GM23338 (cell line): ENCODE data around the gene TMEM131L. TPM values are rescaled to one million over a fixed set of nuclear protein-coding genes. Genes with fewer than 3 reads are reported as not detected.

ENCODE experiments used
- ATAC-seq: fragments of 200-7000 bp; cut with Tn5 transposase; 3 replicates; pipeline ENCODE4 v1.9.1; 2020
- DNase-seq: peaks from one replicate; pipeline ENCODE4 v3.0.0-alpha.2; 2015; ENCODE audit warnings: low spot score
- H2AFZ ChIP-seq: fragments of 200-600 bp; sonication (generic); 2 replicates; pipeline ENCODE4 v1.8.0; 2016; ENCODE audit warnings: antibody characterized with exemption, mild to moderate bottlenecking, moderate library complexity
- H3F3A ChIP-seq: fragments of 200-600 bp; sonication (generic); replicated peaks from 2 replicates; pipeline ENCODE4 v1.8.0; 2017; ENCODE audit warnings: antibody characterized with exemption, mixed run types, low read depth
- H3K27ac ChIP-seq: fragments of 200-600 bp; sonication (generic); 2 replicates; pipeline ENCODE4 v1.6.1; 2016; ENCODE audit warnings: low read depth
- H3K27me3 ChIP-seq: fragments of 200-600 bp; sonication (generic); 2 replicates; pipeline ENCODE4 v1.8.0; 2016; ENCODE audit warnings: mild to moderate bottlenecking, mixed run types, moderate library complexity; ENCODE audit not compliant: insufficient read depth
- H3K36me3 ChIP-seq: fragments of 200-600 bp; sonication (generic); 2 replicates; pipeline ENCODE4 v1.8.0; 2016; ENCODE audit warnings: mild to moderate bottlenecking; ENCODE audit not compliant: insufficient read depth
- H3K4me1 ChIP-seq: fragments of 200-600 bp; sonication (generic); 2 replicates; pipeline ENCODE4 v1.8.0; 2016; ENCODE audit warnings: mild to moderate bottlenecking, moderate library complexity; ENCODE audit not compliant: insufficient read depth
- H3K4me2 ChIP-seq: fragments of 200-600 bp; sonication (generic); 2 replicates; pipeline ENCODE4 v1.7.1; 2017; ENCODE audit warnings: mixed run types
- H3K4me3 ChIP-seq: fragments of 200-600 bp; sonication (generic); 2 replicates; pipeline ENCODE4 v1.6.1; 2016; ENCODE audit warnings: mixed run types
- H3K79me2 ChIP-seq: fragments of 200-600 bp; sonication (generic); replicated peaks from 2 replicates; pipeline ENCODE4 v1.8.0; 2017; ENCODE audit warnings: mild to moderate bottlenecking; ENCODE audit not compliant: insufficient read depth
- H3K9me2 ChIP-seq: fragments of 200-600 bp; sonication (generic); 2 replicates; pipeline ENCODE4 v1.8.0; 2017; ENCODE audit not compliant: insufficient read depth
- H4K20me1 ChIP-seq: fragments of 200-600 bp; sonication (generic); replicated peaks from 2 replicates; pipeline ENCODE4 v1.8.0; 2017; ENCODE audit warnings: mild to moderate bottlenecking; ENCODE audit not compliant: insufficient read depth
- H3K27ac Mint-ChIP-seq: 2 replicates; pipeline ENCODE4 v1.8.0; 2020; ENCODE audit warnings: inconsistent platforms, mild to moderate bottlenecking, moderate library complexity, mixed read lengths
- H3K27me3 Mint-ChIP-seq: 3 replicates; pipeline ENCODE4 v1.8.0; 2022; ENCODE audit warnings: low read depth, mild to moderate bottlenecking, moderate library complexity, mixed read lengths, inconsistent platforms; ENCODE audit not compliant: insufficient read depth, poor library complexity
- H3K36me3 Mint-ChIP-seq: 3 replicates; pipeline ENCODE4 v1.8.0; 2021; ENCODE audit warnings: low read depth, mild to moderate bottlenecking, inconsistent platforms, moderate library complexity, mixed read lengths
- H3K4me1 Mint-ChIP-seq: 3 replicates; pipeline ENCODE4 v1.8.0; 2020; ENCODE audit warnings: mild to moderate bottlenecking, inconsistent platforms, mixed read lengths
- H3K4me3 Mint-ChIP-seq: 3 replicates; pipeline ENCODE4 v1.8.0; 2021; ENCODE audit warnings: moderate library complexity, mild to moderate bottlenecking, inconsistent platforms, mixed read lengths
- H3K9me3 Mint-ChIP-seq: 3 replicates; pipeline ENCODE4 v1.8.0; 2020; ENCODE audit warnings: moderate library complexity, mild to moderate bottlenecking, inconsistent platforms, mixed read lengths
- CTCF ChIP-seq, 2 experiments: fragments of 200-600 bp in 1 of 2; sonication (generic) in 1 of 2; conservative IDR thresholded peaks; 2 replicates each; pipeline versions ENCODE4 v1.5.1 to v1.6.1; 2016 to 2017; ENCODE audit warnings: antibody characterized with exemption in 2 of 2, low read depth in 2 of 2, mild to moderate bottlenecking in 2 of 2, moderate library complexity in 1 of 2
- EZH2phosphoT487 ChIP-seq: fragments of 200-600 bp; sonication (generic); IDR thresholded peaks from one replicate; pipeline ENCODE4 v1.8.1; 2018; ENCODE audit warnings: antibody characterized with exemption; ENCODE audit not compliant: unreplicated experiment
- REST ChIP-seq: IDR thresholded peaks from one replicate; pipeline ENCODE4 v1.6.1; 2018; ENCODE audit warnings: antibody characterized with exemption; ENCODE audit not compliant: unreplicated experiment
- STAT1 ChIP-seq: IDR thresholded peaks from one replicate; pipeline ENCODE4 v1.6.1; 2016; ENCODE audit warnings: antibody characterized with exemption; ENCODE audit not compliant: unreplicated experiment
- ZNF114 ChIP-seq: fragments of 250-450 bp; sonication (Bioruptor Pico); IDR thresholded peaks from 2 replicates; pipeline ENCODE4 v1.5.0; 2020; ENCODE audit warnings: mild to moderate bottlenecking, moderate library complexity
- polyA plus RNA-seq: library from polyadenylated mRNA; unstranded; fragments of >200 nt; fragmentation: Nextera tagmentation; extraction: Ambion mirVana; gene quantifications from 2 replicates; pipeline ENCODE4 v1.2.1, GENCODE V29; 2016
- total RNA-seq: library from RNA; depleted of rRNA; stranded (reverse); fragments of >200 nt; shearing (Covaris generic); gene quantifications from 2 replicates; pipeline ENCODE4 v1.2.3, GENCODE V29; 2014
- TF ChIP-seq, protein P1 (sequence below): IDR thresholded peaks from 2 replicates; pipeline ENCODE4 v1.6.1; 2016; ENCODE audit warnings: antibody characterized with exemption

Gene TMEM131L
- total and polyA plus RNA-seq, 2 experiments from 2014 or later, result 11.1 to 32.2 TPM

DNA sequence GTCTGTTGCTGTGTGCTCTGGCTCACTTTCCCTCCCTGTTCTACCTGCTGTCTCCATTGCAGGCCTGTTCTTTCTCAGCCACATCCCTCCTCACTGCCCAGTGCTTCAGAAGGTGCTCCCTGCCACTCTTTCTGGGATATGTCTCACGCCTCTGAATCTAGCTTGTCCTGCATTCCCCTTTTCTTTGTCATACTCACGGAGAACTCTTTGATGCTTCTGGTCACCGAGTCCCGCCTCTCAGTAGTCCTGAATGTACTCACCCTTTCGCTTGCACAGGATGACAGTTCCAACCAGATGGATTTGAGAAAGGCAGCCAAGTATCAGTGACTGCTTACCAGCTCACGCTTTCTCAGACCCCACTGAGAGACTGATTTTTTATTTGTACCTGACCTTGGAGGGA, 152.7 kb downstream of the TMEM131L start:
- Mint-ChIP-seq H3K4me3 (no peak overlapping the region), H3K27ac (peak overlapping the region; percentile 15; the same call in 1 of the 2 replicates), H3K27me3 (peaks cover 2% of the 10 kb centered on the region), H3K4me1 (peaks cover 17% of the 10 kb centered on the region), H3K36me3 (peaks cover 55% of the 10 kb centered on the region), H3K9me3 (no peaks in the 10 kb centered on the region)
- no peaks in the 10 kb centered on the region for H3K79me2 ChIP-seq
- H2AFZ ChIP-seq, result no peak overlapping the region
- no peaks in the 10 kb centered on the region for H3F3A ChIP-seq
- H3K9me2 ChIP-seq, result no peaks in the 10 kb centered on the region
- DNase-seq (peak; percentile 17), ATAC-seq (peak; percentile 48)
- no peaks in the 10 kb centered on the region; the same call in 1 of the 2 replicates for H4K20me1 ChIP-seq
- H3K4me2 ChIP-seq, result no peak overlapping the region
- H3K27me3 ChIP-seq, result no peaks in the 10 kb centered on the region
- H3K4me1 ChIP-seq, result peaks cover 11% of the 10 kb centered on the region; the same call in 1 of the 2 replicates
- no peak overlapping the region for H3K4me3 ChIP-seq
- TF ChIP-seq, protein P1, sequence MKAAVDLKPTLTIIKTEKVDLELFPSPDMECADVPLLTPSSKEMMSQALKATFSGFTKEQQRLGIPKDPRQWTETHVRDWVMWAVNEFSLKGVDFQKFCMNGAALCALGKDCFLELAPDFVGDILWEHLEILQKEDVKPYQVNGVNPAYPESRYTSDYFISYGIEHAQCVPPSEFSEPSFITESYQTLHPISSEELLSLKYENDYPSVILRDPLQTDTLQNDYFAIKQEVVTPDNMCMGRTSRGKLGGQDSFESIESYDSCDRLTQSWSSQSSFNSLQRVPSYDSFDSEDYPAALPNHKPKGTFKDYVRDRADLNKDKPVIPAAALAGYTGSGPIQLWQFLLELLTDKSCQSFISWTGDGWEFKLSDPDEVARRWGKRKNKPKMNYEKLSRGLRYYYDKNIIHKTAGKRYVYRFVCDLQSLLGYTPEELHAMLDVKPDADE, result no peak
- TF ChIP-seq CTCF (conservative IDR thresholded peaks at IDR 0.05; ENCODE audit: low read depth in 2 of 2) (no peak), ZNF114 (CRISPR knock-in tag) (no peak)
- H3K36me3 ChIP-seq, result peaks cover 8% of the 10 kb centered on the region
- H3K27ac ChIP-seq, result peak overlapping the region; percentile 33; the same call in 1 of the 2 replicates

DNA sequence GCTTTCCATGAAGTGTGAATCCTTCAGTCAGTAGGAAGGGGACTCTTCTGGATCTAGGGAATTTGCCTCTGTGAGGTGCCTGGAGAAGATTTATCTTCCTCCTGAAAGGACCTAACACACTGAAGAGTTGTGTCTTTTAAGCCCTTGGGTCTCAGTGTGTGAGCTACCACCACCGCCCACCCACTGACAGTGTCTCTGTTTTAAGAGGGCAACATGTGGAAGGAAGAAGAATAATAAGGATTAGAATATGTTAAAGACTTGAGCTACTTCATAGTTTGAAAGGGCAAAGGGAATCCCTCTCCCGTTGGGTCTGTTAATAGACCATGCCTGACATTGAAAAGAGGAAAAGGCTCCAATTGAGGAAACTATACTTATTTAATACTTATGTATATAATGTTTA, 153.7 kb downstream of the TMEM131L start:
- Histone ChIP-seq H3K36me3 (peaks cover 8% of the 10 kb centered on the region), H3K4me1 (peaks cover 11% of the 10 kb centered on the region; the same call in 1 of the 2 replicates), H3K27ac (peak overlapping the region; percentile 37; the same call in 1 of the 2 replicates), H3K79me2 (no peaks in the 10 kb centered on the region), H3K4me3 (no peak overlapping the region), H4K20me1 (no peaks in the 10 kb centered on the region; the same call in 1 of the 2 replicates), H3K9me2 (no peaks in the 10 kb centered on the region), H3K4me2 (no peak overlapping the region), H3K27me3 (no peaks in the 10 kb centered on the region), H3F3A (no peaks in the 10 kb centered on the region), H2AFZ (no peak overlapping the region)
- Mint-ChIP-seq H3K4me3 (no peak overlapping the region), H3K36me3 (peaks cover 52% of the 10 kb centered on the region), H3K27me3 (peaks cover 2% of the 10 kb centered on the region), H3K27ac (no peak overlapping the region), H3K9me3 (no peaks in the 10 kb centered on the region), H3K4me1 (peaks cover 17% of the 10 kb centered on the region)
- TF ChIP-seq STAT1, result no peak
- DNase-seq, result no peak
- peak; percentile 83 for ATAC-seq

DNA sequence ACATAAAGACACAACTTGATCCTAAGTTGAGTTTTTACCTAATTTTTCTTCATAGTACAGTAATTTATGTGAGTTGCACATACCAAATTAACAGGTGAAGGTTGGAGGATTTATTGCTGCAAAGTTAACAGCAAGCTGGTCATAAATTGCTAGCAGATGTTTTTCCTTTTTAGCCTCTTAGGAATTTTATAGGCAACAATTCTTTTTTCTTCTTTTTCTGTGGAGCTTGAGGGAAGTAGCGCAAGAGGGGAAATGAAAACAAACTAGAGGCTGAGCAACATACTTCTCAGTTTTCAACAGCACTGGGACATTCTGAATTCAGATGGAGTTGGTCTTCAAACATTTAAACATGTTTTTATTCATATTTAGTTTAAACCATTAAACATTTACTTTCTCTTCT, 154.2 kb downstream of the TMEM131L start:
- DNase-seq, result no peak
- Histone ChIP-seq H3K27ac (no peak overlapping the region), H3K9me2 (no peaks in the 10 kb centered on the region), H2AFZ (no peak overlapping the region), H3K36me3 (peaks cover 8% of the 10 kb centered on the region; the same call in 1 of the 2 replicates), H3K27me3 (no peaks in the 10 kb centered on the region), H4K20me1 (no peaks in the 10 kb centered on the region; the same call in 1 of the 2 replicates), H3F3A (no peaks in the 10 kb centered on the region), H3K4me1 (peaks cover 11% of the 10 kb centered on the region; the same call in 1 of the 2 replicates), H3K4me2 (no peak overlapping the region), H3K4me3 (no peak overlapping the region), H3K79me2 (no peaks in the 10 kb centered on the region)
- Mint-ChIP-seq H3K27me3 (peaks cover 2% of the 10 kb centered on the region), H3K9me3 (no peaks in the 10 kb centered on the region), H3K4me3 (no peak overlapping the region; the same call in 2 of the 3 replicates), H3K4me1 (peaks cover 17% of the 10 kb centered on the region), H3K36me3 (peaks cover 52% of the 10 kb centered on the region), H3K27ac (no peak overlapping the region)
- ATAC-seq, result no peak
- TF ChIP-seq CTCF (conservative IDR thresholded peaks at IDR 0.05; ENCODE audit: low read depth in 2 of 2) (no peak), ZNF114 (CRISPR knock-in tag) (no peak), REST (no peak), EZH2phosphoT487 (no peak)
